GM21447 (cell line): ENCODE measurements around the gene TIPARP.
A peak's percentile ranks its signal among the peaks of the same experiment; 100 is the strongest.

Source experiments
- ATAC-seq: cut with Tn5 transposase; IDR thresholded peaks from one replicate; pipeline ENCODE4 v1.9.1; 2021; ENCODE audit not compliant: unreplicated experiment

Gene TIPARP

GRCh38 chr3:156675830-156676767 is 1.7 kb downstream of the TIPARP start:
- ATAC-seq: no peak

DNA sequence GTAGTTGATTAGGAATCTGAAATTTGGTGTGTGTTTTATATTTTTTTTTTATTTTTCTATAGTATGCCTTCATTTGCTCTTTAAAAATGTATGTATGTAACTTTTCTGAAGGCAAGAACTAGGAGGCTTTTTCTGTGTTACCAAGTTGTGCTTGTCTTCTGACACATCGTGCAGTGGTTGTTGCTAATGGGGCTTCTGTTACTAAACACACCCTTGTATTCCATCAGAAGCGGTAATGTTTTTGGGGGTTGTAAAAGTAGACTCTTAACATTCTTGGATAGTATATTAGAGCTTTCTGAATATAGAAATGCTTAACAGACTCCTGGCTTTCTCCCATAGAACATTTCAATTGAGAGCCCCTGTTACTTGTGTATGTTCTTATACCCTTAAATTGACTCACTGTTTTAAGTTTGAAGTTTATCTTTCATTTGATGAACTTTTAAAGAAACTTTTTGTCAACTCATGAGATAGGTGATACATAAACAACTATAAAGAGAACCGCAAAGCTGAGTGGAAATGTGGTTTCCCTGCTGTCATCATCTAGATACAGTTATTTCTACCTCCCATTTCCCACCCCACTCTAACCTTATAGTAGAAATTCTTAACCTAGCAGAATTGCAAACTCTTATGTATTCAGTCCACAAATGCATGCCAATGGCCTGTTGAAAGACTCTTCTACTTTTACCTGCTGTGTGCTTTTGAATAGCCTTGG is 2.5 kb downstream of the TIPARP start:
- no peak for ATAC-seq

DNA sequence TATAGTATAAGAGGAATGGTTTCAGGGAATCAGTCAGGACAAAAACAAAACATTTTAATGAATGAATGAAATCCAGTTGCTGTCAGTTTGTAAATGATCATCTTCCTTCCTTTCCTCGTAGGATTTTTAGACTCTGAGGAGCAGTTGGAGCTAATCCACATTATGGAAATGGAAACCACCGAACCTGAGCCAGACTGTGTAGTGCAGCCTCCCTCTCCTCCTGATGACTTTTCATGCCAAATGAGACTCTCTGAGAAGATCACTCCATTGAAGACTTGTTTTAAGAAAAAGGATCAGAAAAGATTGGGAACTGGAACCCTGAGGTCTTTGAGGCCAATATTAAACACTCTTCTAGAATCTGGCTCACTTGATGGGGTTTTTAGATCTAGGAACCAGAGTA is 3.1 kb downstream of the TIPARP start:
- no peak for ATAC-seq

- ATAC-seq: no peak
These were observed 3.8 kb downstream of the TIPARP start for GRCh38 chr3:156678197-156678596.

DNA sequence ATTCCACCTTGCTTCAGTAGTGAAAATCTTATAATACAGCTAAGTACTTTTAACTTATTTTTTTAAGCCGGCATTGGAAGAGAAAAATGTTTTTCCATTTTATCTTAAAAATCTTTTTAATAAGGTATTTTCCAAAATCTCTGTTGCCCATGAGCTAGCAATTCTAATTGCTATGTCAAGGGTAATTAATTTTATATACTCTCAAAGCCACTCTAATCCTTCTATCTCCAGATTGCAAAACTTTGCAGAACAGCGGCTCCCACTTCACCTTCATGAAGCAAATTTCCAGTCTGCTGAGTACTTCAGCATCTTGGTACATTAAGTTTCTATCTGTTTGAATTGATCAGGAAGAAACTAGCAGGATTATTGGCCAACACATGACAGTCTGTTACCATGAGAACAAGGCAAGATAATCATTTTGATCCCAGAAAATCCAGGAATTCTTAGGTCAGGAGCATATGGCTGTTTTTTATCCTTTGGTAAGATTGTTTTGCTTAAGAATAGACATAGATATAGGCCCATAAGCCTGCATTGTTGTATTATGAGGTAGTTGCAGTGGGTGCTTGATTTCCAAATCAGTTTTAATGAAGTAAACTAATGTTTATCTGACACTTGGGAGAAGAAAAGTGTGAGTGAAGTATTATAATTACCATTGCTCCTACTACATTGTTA is 6.0 kb downstream of the TIPARP start:
- no peak for ATAC-seq

DNA sequence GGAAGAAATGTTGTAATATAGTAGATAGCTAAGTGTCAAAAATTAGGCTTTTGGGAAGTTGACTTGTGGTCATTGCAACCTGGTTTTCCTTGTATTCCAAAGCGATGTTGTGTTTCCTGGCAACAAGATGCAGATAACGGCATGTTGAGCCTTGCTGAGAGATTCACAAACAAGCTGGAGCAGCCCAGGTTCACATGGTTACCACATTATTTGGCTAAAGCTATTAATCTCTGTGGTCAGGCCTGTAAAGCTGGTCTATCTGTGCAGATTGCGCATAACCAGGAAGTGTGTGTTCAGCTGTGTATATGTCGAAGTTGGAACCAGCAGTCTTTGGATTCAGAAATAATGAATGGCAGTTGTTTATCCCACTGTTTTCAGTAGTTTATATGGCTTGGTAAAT is 6.6 kb downstream of the TIPARP start:
- ATAC-seq: peak; percentile 66

DNA sequence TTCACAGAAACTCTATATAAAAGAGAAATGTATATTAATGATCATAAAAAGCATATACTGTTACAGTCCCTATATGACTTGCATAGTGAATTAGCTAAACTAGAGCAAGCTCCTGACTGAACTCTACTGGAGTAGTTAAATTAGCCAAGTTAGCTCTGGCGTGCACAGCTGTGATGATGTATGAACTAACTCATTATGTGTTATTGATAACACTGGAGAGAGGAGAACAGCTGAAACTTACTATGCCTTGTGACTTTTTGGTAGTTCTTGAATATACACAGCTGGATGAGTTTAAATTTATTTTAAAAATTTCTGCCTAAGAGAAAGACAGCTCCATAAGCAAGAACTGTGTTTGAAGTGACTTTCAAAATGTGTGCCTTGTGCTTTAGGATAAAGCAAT is 8.1 kb downstream of the TIPARP start:
- no peak for ATAC-seq

GRCh38 chr3:156682963-156683362 is 8.6 kb downstream of the TIPARP start:
- no peak for ATAC-seq

GRCh38 chr3:156685198-156685597 is 10.8 kb downstream of the TIPARP start:
- ATAC-seq: peak; percentile 34

DNA sequence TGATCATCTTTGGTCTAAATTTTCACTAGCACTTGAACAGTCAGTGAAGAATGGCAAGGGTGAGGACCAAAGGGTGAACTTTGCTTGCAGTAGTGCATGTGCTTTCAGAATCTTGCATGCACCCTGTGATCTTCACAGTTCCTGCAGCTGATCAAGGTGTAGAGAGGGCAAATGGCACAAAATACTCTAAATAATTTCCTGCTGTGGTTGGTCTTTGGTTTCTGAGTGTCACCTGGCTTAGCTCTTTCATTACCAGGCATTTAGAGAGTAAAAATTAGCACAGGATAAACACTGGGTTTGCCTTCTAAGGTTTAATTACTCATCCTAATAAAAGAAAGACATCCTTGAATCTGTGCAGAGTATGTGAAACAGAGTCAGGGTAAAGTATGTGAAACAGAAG is 11.4 kb downstream of the TIPARP start:
- peak; percentile 51 for ATAC-seq

DNA sequence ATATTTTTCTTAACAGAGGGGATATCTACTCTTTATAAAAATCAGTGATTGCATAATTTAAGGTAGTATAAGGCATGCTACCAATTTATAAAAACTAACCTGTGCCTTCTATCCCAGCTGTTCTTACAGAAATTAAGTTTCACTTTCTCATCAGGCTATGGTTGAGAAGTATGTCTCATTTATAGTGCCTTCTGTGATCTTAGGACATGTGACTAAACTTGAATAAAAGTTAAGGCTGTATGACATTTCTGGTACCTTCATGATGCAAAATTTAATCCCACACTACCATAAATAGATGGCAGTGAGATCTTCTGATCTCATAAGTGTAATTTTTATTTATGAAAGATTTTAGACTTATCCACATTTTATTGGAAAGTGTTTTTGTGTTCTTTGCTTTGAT is 12.6 kb downstream of the TIPARP start:
- ATAC-seq: peak; percentile 38

GRCh38 chr3:156688632-156689452 is 14.5 kb downstream of the TIPARP start:
- no peak for ATAC-seq

DNA sequence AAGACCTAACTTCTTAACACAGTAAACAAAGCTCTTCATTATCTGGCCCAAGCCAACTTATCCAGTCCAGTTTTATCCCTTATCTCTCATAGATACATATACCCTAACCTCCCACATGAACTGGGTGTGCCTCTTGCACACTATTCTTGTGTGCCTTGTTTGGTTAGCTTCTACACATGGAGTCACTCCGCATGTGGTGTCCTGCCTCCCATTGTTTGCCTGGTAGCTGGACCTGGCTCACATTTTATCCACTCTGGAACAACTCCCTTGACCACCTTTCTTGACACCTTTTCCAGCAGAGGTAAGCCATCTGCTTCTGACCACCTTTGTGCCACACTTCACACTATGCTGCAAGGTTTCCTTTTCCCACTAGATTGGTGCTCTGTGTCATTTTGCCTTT is 15.2 kb downstream of the TIPARP start:
- ATAC-seq: no peak

DNA sequence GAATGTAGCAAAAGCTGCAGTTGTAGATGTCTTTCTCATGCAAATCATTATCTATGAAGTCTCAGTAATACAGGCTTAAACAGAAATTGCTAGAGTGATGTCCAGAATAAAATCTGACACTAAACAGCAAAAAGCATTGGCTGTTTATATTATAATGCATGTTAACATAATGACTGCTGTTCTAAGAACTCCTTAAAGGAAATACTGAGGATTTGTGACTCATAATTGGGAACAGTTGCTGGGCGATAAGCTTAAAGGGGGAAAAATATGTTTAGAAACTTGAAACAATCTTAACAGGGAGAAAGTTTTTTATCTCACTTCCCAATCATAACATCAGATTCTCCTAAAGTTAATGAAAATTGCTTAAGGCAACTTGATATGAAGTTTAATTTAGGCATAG is 17.5 kb downstream of the TIPARP start:
- no peak for ATAC-seq

DNA sequence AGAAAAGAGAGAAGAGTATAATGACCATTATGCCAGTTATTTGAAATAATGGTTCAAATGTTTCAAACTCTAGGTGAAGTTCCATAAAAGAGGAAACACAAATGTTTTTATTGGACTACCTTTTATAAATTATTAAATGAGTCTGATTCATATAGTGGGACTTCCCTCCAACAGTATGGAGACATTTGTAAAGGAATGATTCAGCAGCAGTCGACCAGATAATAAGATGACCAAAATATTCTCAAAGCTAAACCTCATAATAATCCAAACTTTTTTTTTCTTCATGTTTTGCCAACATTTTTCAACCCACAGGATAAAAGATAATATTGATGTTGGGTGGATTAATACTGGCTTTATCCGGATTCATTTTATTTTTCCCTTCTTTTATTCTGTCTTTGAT is 18.8 kb downstream of the TIPARP start:
- no peak for ATAC-seq

- ATAC-seq: no peak
These were observed 20.1 kb downstream of the TIPARP start for GRCh38 chr3:156694536-156694935.

GRCh38 chr3:156702367-156702766 is 28.0 kb downstream of the TIPARP start:
- no peak for ATAC-seq

- ATAC-seq: no peak
These were observed 30.1 kb downstream of the TIPARP start for GRCh38 chr3:156704370-156705036.

DNA sequence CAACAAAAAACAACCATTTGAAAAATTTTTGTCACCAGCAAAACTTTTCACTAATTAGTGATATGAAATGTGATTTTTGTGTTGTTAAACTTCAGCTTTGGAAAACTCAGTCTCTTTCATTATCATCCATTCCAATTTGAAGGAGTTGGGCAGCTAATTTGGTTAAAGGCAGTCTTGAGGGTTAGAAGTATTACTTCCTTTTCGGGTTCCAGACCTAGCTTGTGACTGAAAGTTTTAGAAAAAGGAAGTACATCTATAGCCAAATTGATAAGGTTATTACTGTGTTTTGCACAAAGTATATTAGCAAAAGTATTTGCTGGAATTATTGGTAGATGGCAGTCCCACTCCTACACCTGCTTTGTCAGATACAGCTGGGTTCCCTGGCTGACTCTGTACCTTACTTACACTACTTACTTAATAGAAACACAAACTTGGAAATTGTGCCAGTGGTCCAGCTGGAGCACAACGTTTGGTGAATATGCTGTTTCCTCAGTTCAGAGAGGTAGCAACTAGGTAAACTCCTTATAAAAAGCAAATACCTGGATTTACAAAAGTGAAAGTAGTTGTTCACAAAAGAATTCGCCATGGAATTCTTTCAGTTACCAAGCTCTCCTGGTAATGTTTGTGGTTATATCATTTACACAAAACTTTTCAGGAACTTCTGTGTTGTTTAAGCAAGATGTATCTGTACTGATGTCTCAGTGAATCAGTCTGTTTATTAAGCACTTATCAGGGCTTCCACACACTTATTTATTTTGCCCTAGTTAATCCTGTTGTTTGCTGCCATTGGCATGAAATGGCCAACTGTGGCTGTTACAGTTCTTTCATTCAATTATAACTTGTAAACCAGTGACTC is 31.6 kb downstream of the TIPARP start:
- peak; percentile 74 for ATAC-seq
